ENCODE data around the gene PI4K2A. TPM values are rescaled to one million over a fixed set of nuclear protein-coding genes. Genes with fewer than 3 reads are reported as not detected.
"Not testable (repeated sequence)": the region's sequence is repeated elsewhere in the genome, so short reads cannot be mapped to it uniquely, and the experiment has no call there.

Gene PI4K2A
- polyA plus RNA-seq, 2 donors, result 11.5 to 19.9 TPM

DNA sequence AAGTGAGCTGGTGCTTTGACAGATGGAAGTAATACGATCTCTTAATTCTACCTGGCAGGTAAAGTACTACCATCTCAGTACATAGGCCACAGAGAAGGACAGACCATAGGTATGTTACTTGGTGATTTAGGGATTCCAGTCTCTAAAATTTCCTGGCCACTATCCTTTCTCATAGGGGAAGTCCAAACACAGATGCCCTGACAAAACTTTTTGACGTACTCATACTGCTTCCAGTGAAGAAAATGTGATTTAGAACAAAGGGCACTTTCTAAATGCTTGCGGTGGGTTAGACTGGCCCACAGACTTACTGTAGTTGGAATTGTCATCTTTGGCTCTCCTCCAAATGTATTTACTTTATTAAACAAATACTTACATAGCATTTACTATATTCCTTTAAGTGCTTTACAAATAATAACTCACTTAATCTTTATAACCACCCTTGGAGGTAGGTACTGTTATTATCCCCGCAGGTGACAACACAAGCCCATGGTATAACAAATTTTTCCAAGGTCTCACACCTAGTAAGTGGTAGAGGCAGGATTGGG is 3.0 kb downstream of the PI4K2A start:
- Histone ChIP-seq H3K9me3 (ENCODE audit: control insufficient read depth in 2 of 2, insufficient read depth in 1 of 2, low read depth in 1 of 2, low read length in 1 of 2) (peaks cover 0 to 2% of the 10 kb centered on the region in 2 donors), H3K4me1 (ENCODE audit: control insufficient read depth in 2 of 2, insufficient read depth in 2 of 2, low read length in 1 of 2) (no peaks in the 10 kb centered on the region), H3K27me3 (ENCODE audit: control insufficient read depth in 1 of 2, insufficient read depth in 2 of 2, low read length in 2 of 2) (no peaks in the 10 kb centered on the region), H3K36me3 (ENCODE audit: control insufficient read depth in 2 of 2, insufficient read depth in 2 of 2, low read length in 1 of 2) (peaks cover 0 to 2% of the 10 kb centered on the region in 2 donors), H3K4me3 (ENCODE audit: low read depth in 1 of 2, low read length in 2 of 2) (peak overlapping the region in 1 of 2 donors; percentile 18), H3K27ac (ENCODE audit: low read depth in 2 of 2, low read length in 1 of 2) (no peak overlapping the region)
- WGBS, 2 donors, result 87 to 91% methylated on average over 4 of the region's 4 CpGs

DNA sequence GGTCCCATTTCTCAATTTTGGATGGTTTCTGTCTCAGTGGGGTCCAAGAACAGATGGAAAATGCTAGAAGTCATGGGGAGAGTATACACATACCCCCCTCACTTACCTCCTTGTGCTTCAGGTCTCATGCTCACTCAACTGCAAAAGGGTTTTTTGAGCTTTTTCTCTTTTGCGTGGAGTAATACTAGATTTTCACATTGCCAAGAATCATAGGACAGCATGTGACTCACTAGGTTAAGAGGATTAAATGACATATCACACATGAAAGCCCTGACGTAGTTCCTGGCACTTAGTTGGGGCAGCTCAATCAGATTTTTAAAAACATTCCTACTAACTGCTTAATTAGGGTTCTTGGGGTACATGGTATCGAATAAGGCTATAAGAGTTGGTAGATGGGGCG is 4.5 kb downstream of the PI4K2A start:
- peaks cover 0 to 2% of the 10 kb centered on the region in 2 donors for H3K9me3 ChIP-seq (ENCODE audit: control insufficient read depth in 2 of 2, insufficient read depth in 1 of 2, low read depth in 1 of 2, low read length in 1 of 2)
- no peaks in the 10 kb centered on the region for H3K27me3 ChIP-seq (ENCODE audit: control insufficient read depth in 1 of 2, insufficient read depth in 2 of 2, low read length in 2 of 2)
- 85 to 86% methylated on average over 4 of the region's 4 CpGs for WGBS, 2 donors
- H3K4me1 ChIP-seq (ENCODE audit: control insufficient read depth in 2 of 2, insufficient read depth in 2 of 2, low read length in 1 of 2), result no peaks in the 10 kb centered on the region
- H3K4me3 ChIP-seq (ENCODE audit: low read depth in 1 of 2, low read length in 2 of 2), result no peak overlapping the region
- no peak overlapping the region for H3K27ac ChIP-seq (ENCODE audit: low read depth in 2 of 2, low read length in 1 of 2)
- H3K36me3 ChIP-seq (ENCODE audit: control insufficient read depth in 2 of 2, insufficient read depth in 2 of 2, low read length in 1 of 2), result peaks cover 0 to 2% of the 10 kb centered on the region in 2 donors

DNA sequence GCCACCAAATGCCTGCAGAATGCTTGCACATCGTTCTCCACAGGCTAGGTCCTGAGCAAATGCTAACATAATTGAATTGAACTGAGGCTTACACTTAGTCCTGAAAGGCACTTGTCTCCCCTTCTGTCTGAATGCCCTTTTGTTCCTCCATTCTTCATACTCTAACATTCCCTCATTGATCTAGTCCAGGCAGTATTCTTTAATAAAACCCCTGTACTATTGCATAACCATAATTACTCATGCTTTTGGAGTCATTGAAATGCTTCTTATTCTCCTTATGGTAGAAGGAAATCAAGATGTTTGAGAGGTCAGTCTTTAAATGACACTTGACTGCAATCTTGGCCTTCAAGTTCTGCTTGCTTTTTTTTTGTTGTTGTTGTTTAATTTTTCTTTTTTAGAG is 7.1 kb downstream of the PI4K2A start:
- Histone ChIP-seq H3K27me3 (ENCODE audit: control insufficient read depth in 1 of 2, insufficient read depth in 2 of 2, low read length in 2 of 2) (no peaks in the 10 kb centered on the region), H3K4me3 (ENCODE audit: low read depth in 1 of 2, low read length in 2 of 2) (no peak overlapping the region), H3K4me1 (ENCODE audit: control insufficient read depth in 2 of 2, insufficient read depth in 2 of 2, low read length in 1 of 2) (no peaks in the 10 kb centered on the region), H3K36me3 (ENCODE audit: control insufficient read depth in 2 of 2, insufficient read depth in 2 of 2, low read length in 1 of 2) (peaks cover 5% of the 10 kb centered on the region in 2 donors), H3K27ac (ENCODE audit: low read depth in 2 of 2, low read length in 1 of 2) (peak overlapping the region; percentile 45 to 52), H3K9me3 (ENCODE audit: control insufficient read depth in 2 of 2, insufficient read depth in 1 of 2, low read depth in 1 of 2, low read length in 1 of 2) (no peaks in the 10 kb centered on the region)
- WGBS, 2 donors, result 70 to 84% methylated on average over 1 of the region's 1 CpG

DNA sequence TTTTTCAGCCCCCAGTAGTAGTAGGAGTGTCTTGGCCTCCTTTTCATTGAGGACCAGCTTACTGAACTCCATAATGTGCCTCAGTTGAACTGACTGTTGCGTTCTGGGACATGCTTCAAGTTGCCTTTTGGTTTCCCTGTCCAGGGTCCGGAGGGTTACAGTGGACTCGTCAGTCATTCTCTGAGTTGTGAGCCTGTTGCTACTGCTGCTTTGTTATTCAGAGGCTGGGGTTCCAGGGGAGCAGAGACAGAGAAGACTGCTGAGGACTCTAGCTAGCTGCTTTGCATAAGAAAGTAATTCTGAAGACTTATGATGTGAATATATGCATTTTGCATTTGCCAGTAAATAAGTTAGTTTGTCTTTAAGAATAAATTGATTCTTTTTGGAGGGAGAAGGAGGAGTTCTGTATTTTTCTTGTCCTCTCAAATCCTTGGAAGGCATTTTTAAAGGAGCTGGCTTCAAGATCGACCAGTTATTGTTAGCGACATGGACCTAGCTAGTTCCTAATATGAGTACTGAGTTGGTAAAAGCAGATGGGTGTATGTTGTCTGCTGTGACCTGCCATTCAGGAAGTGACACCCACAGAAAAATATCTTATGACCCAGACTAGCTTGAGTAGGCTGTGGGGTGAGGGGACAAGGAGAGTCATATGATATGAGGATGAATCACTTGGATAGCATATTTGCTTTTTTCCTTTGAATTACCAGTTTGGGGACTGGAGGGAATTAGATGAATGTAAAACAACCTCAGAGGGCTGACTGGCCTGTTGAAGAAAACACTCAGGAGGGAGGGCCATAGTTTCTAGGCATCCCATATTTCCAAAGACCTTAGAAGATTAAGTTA is 8.3 kb downstream of the PI4K2A start:
- Histone ChIP-seq H3K36me3 (ENCODE audit: control insufficient read depth in 2 of 2, insufficient read depth in 2 of 2, low read length in 1 of 2) (peaks cover 5 to 9% of the 10 kb centered on the region in 2 donors), H3K4me1 (ENCODE audit: control insufficient read depth in 2 of 2, insufficient read depth in 2 of 2, low read length in 1 of 2) (no peaks in the 10 kb centered on the region), H3K4me3 (ENCODE audit: low read depth in 1 of 2, low read length in 2 of 2) (no peak overlapping the region), H3K9me3 (ENCODE audit: control insufficient read depth in 2 of 2, insufficient read depth in 1 of 2, low read depth in 1 of 2, low read length in 1 of 2) (no peaks in the 10 kb centered on the region), H3K27ac (ENCODE audit: low read depth in 2 of 2, low read length in 1 of 2) (peak overlapping the region; percentile 67 to 85), H3K27me3 (ENCODE audit: control insufficient read depth in 1 of 2, insufficient read depth in 2 of 2, low read length in 2 of 2) (no peaks in the 10 kb centered on the region)
- WGBS, 2 donors, result 70 to 71% methylated on average over 5 of the region's 5 CpGs

DNA sequence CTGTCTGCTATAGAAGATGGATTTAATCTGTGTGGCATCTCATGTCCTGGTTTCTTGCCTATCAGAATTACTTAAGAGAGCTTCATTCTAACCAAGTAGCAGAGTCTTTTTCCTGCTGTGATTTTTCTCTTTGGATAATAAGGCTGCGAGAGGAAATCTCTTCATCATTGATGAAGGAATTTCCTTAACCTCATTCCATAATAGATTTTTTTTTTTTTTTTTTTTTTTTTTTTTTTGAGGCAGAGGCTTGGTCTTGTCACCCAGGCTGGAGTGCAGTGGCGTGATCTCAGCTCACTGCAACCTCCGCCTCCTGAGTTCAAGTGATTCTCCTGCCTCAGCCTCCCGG is 8.9 kb downstream of the PI4K2A start:
- not testable (repeated sequence) for H3K27me3 ChIP-seq (ENCODE audit: control insufficient read depth in 1 of 2, insufficient read depth in 2 of 2, low read length in 2 of 2); H3K4me3 ChIP-seq (ENCODE audit: low read depth in 1 of 2, low read length in 2 of 2); H3K27ac ChIP-seq (ENCODE audit: low read depth in 2 of 2, low read length in 1 of 2); H3K9me3 ChIP-seq (ENCODE audit: control insufficient read depth in 2 of 2, insufficient read depth in 1 of 2, low read depth in 1 of 2, low read length in 1 of 2); H3K36me3 ChIP-seq (ENCODE audit: control insufficient read depth in 2 of 2, insufficient read depth in 2 of 2, low read length in 1 of 2); H3K4me1 ChIP-seq (ENCODE audit: control insufficient read depth in 2 of 2, insufficient read depth in 2 of 2, low read length in 1 of 2)
- WGBS, 2 donors, result 97 to 98% methylated on average over 3 to 4 of the region's 4 CpGs

DNA sequence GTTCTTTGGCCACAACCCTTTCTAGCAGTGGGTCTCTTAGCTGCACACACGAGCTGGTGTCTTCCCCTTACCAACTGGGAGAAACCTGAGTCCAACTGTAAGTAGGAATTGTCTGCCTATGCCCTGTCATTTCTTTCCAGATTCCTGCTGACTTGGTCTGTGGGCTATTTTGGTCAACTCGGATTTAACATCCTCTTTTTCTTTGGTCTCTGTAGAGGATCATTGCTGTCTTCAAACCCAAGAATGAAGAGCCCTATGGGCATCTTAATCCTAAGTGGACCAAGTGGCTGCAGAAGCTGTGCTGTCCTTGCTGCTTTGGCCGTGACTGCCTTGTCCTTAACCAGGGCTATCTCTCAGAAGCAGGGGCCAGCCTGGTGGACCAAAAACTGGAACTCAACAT is 10.3 kb downstream of the PI4K2A start:
- Histone ChIP-seq H3K27ac (ENCODE audit: low read depth in 2 of 2, low read length in 1 of 2) (peak overlapping the region in 1 of 2 donors; percentile 16), H3K9me3 (ENCODE audit: control insufficient read depth in 2 of 2, insufficient read depth in 1 of 2, low read depth in 1 of 2, low read length in 1 of 2) (no peaks in the 10 kb centered on the region), H3K27me3 (ENCODE audit: control insufficient read depth in 1 of 2, insufficient read depth in 2 of 2, low read length in 2 of 2) (no peaks in the 10 kb centered on the region), H3K4me3 (ENCODE audit: low read depth in 1 of 2, low read length in 2 of 2) (no peak overlapping the region), H3K36me3 (ENCODE audit: control insufficient read depth in 2 of 2, insufficient read depth in 2 of 2, low read length in 1 of 2) (peaks cover 5 to 7% of the 10 kb centered on the region in 2 donors), H3K4me1 (ENCODE audit: control insufficient read depth in 2 of 2, insufficient read depth in 2 of 2, low read length in 1 of 2) (no peaks in the 10 kb centered on the region)
- WGBS, 2 donors, result 86 to 90% methylated on average over 3 of the region's 3 CpGs

DNA sequence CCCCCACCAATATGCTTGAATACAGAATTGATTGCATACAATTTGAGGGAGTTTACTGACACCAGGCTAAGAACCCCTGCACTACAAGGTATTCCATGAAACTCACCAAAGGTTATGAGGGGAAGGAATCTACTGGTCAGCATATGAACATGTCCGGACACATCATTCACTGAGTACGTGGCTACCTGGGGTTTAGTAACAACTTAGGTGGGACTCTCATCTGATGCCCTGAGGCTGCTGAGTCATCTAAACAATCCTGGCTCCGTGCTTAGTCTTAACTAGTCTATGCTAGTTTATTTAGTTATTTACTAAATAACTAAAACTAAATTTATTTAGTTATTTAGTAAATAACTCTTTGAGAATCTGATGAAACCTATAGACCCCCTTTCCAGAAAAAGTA is 11.3 kb downstream of the PI4K2A start:
- 66 to 71% methylated on average over 3 of the region's 3 CpGs for WGBS, 2 donors
- Histone ChIP-seq H3K27ac (ENCODE audit: low read depth in 2 of 2, low read length in 1 of 2) (peak overlapping the region in 1 of 2 donors; percentile 9), H3K36me3 (ENCODE audit: control insufficient read depth in 2 of 2, insufficient read depth in 2 of 2, low read length in 1 of 2) (peaks cover 8 to 12% of the 10 kb centered on the region in 2 donors), H3K4me3 (ENCODE audit: low read depth in 1 of 2, low read length in 2 of 2) (no peak overlapping the region), H3K4me1 (ENCODE audit: control insufficient read depth in 2 of 2, insufficient read depth in 2 of 2, low read length in 1 of 2) (no peaks in the 10 kb centered on the region), H3K27me3 (ENCODE audit: control insufficient read depth in 1 of 2, insufficient read depth in 2 of 2, low read length in 2 of 2) (no peaks in the 10 kb centered on the region), H3K9me3 (ENCODE audit: control insufficient read depth in 2 of 2, insufficient read depth in 1 of 2, low read depth in 1 of 2, low read length in 1 of 2) (no peaks in the 10 kb centered on the region)

DNA sequence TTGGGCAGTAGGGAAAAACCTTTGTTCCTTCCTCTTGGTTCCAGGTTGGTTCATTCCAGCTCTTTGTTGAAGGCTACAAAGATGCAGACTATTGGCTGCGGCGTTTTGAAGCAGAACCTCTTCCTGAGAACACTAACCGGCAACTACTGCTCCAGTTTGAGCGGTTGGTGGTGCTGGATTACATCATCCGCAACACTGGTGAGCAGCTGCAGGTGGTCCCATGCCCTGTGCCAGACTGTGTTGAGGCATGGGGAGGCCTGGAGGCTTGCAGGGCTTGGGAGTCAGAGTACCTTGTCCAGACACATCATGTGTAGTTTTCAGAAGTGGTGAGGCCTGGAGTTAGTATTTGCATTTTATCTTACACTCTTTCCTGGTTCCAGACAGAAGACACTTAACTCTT is 16.3 kb downstream of the PI4K2A start:
- Histone ChIP-seq H3K4me3 (ENCODE audit: low read depth in 1 of 2, low read length in 2 of 2) (no peak overlapping the region), H3K27me3 (ENCODE audit: control insufficient read depth in 1 of 2, insufficient read depth in 2 of 2, low read length in 2 of 2) (no peaks in the 10 kb centered on the region), H3K9me3 (ENCODE audit: control insufficient read depth in 2 of 2, insufficient read depth in 1 of 2, low read depth in 1 of 2, low read length in 1 of 2) (no peaks in the 10 kb centered on the region), H3K27ac (ENCODE audit: low read depth in 2 of 2, low read length in 1 of 2) (no peak overlapping the region), H3K36me3 (ENCODE audit: control insufficient read depth in 2 of 2, insufficient read depth in 2 of 2, low read length in 1 of 2) (peaks cover 6 to 10% of the 10 kb centered on the region in 2 donors), H3K4me1 (ENCODE audit: control insufficient read depth in 2 of 2, insufficient read depth in 2 of 2, low read length in 1 of 2) (no peaks in the 10 kb centered on the region)
- WGBS, 2 donors, result 95 to 96% methylated on average over 5 of the region's 5 CpGs

DNA sequence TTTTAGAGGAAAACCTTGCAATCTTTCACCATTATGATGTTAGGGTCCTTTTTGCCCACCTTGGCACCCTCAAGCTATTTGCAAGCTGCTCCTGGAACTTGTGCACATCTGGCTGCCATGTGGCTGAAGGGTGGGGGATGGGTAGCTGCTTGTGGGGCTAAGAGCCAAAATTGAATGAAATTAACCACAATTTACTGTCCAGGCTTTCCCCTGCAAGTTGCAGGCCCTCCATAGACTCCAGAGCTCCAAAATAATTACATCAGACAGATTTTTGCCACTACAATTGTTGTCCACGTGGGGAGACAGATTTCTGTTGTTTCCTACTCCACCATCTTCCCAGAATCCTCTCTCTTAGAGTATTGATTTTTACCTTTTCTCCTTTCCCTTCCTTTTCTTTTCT is 19.1 kb downstream of the PI4K2A start:
- no peaks in the 10 kb centered on the region for H3K9me3 ChIP-seq (ENCODE audit: control insufficient read depth in 2 of 2, insufficient read depth in 1 of 2, low read depth in 1 of 2, low read length in 1 of 2)
- no peaks in the 10 kb centered on the region for H3K27me3 ChIP-seq (ENCODE audit: control insufficient read depth in 1 of 2, insufficient read depth in 2 of 2, low read length in 2 of 2)
- no peak overlapping the region for H3K27ac ChIP-seq (ENCODE audit: low read depth in 2 of 2, low read length in 1 of 2)
- no peaks in the 10 kb centered on the region for H3K4me1 ChIP-seq (ENCODE audit: control insufficient read depth in 2 of 2, insufficient read depth in 2 of 2, low read length in 1 of 2)
- H3K4me3 ChIP-seq (ENCODE audit: low read depth in 1 of 2, low read length in 2 of 2), result no peak overlapping the region
- WGBS, 2 donors, result 60 to 76% methylated on average over 1 of the region's 1 CpG
- peaks cover 6% of the 10 kb centered on the region in 2 donors for H3K36me3 ChIP-seq (ENCODE audit: control insufficient read depth in 2 of 2, insufficient read depth in 2 of 2, low read length in 1 of 2)

Measured in esophagus (tissue), 2 donors.